ENCODE measurements around the gene DTHD1. TPM values are rescaled to one million over a fixed set of nuclear protein-coding genes. Genes with fewer than 3 reads are reported as not detected.

DTHD1 gene
- total and polyA plus RNA-seq, 2 donors (not counting 3 experiments of a cell fraction or from before 2014, with no cell fraction given): not detected

GRCh38 chr4:36338973-36339372 is 57.6 kb downstream of the DTHD1 start:
- Histone ChIP-seq H3K27me3 (ENCODE audit: control insufficient read depth in 2 of 2, insufficient read depth in 2 of 2, low read length in 2 of 2) (no peaks in the 10 kb centered on the region), H3K27ac (ENCODE audit: insufficient read depth, low read depth, low read length) (no peak overlapping the region), H3K9me3 (replicated peaks; ENCODE audit: control insufficient read depth, insufficient read depth, low read length) (no peaks in the 10 kb centered on the region), H3K79me2 (ENCODE audit: control insufficient read depth, insufficient read depth, low read length) (no peaks in the 10 kb centered on the region), H4K20me1 (replicated peaks; ENCODE audit: control insufficient read depth, extremely low read depth, insufficient read depth, low read length) (no peaks in the 10 kb centered on the region), H3K9ac (replicated peaks; ENCODE audit: extremely low read depth, insufficient read depth, low read length) (no peak overlapping the region), H3K4me2 (ENCODE audit: insufficient read depth, low read length) (no peak overlapping the region), H2AFZ (ENCODE audit: low read depth, low read length) (no peak overlapping the region), H3K9me1 (replicated peaks; ENCODE audit: control insufficient read depth, extremely low read depth, insufficient read depth, low read length) (no peaks in the 10 kb centered on the region), H3K4me1 (ENCODE audit: control insufficient read depth, extremely low read depth, insufficient read depth, low read length) (no peaks in the 10 kb centered on the region), H3K36me3 (ENCODE audit: control insufficient read depth in 2 of 2, extremely low read depth in 1 of 2, insufficient read depth in 2 of 2, low read length in 2 of 2) (no peaks in the 10 kb centered on the region), H3K4me3 (replicated peaks in 1 of 3; ENCODE audit: insufficient read depth in 1 of 3, low read depth in 1 of 3, low read length in 3 of 3) (no peak overlapping the region)
- CTCF ChIA-PET: no interaction called here
- intact Hi-C loops (cut with micrococcal nuclease): no loop called here
- BruUV-seq (replicated peaks): no TSS peak
- dilution Hi-C loops (cut with MboI; ENCODE audit: extremely low pct_ligation_motif_present, low sequenced_read_pairs): no loop called here
- POLR2A ChIA-PET: no interaction called here
- FAIRE-seq (no peak), DNase-seq (ENCODE audit: low read depth, low spot score) (no peak)
- TF ChIP-seq MYC (IDR thresholded peaks at IDR 0.05; ENCODE audit: low read depth, low read length): no peak
- no peak for TF ChIP-seq EZH2 (IDR thresholded peaks at IDR 0.05; ENCODE audit: borderline replicate concordance, low read depth, low read length, severe bottlenecking)

- Histone ChIP-seq H3K9me3 (replicated peaks; ENCODE audit: control insufficient read depth, insufficient read depth, low read length) (no peaks in the 10 kb centered on the region), H3K79me2 (ENCODE audit: control insufficient read depth, insufficient read depth, low read length) (no peaks in the 10 kb centered on the region), H3K9me1 (replicated peaks; ENCODE audit: control insufficient read depth, extremely low read depth, insufficient read depth, low read length) (no peaks in the 10 kb centered on the region), H3K4me1 (ENCODE audit: control insufficient read depth, extremely low read depth, insufficient read depth, low read length) (no peaks in the 10 kb centered on the region), H4K20me1 (replicated peaks; ENCODE audit: control insufficient read depth, extremely low read depth, insufficient read depth, low read length) (no peaks in the 10 kb centered on the region), H3K9ac (replicated peaks; ENCODE audit: extremely low read depth, insufficient read depth, low read length) (no peak overlapping the region), H3K27ac (ENCODE audit: insufficient read depth, low read depth, low read length) (no peak overlapping the region), H3K36me3 (ENCODE audit: control insufficient read depth in 2 of 2, extremely low read depth in 1 of 2, insufficient read depth in 2 of 2, low read length in 2 of 2) (no peaks in the 10 kb centered on the region), H2AFZ (ENCODE audit: low read depth, low read length) (no peak overlapping the region), H3K4me3 (replicated peaks in 1 of 3; ENCODE audit: insufficient read depth in 1 of 3, low read depth in 1 of 3, low read length in 3 of 3) (no peak overlapping the region), H3K4me2 (ENCODE audit: insufficient read depth, low read length) (no peak overlapping the region), H3K27me3 (ENCODE audit: control insufficient read depth in 2 of 2, insufficient read depth in 2 of 2, low read length in 2 of 2) (no peaks in the 10 kb centered on the region)
- ChIA-PET POLR2A (no interaction called here), CTCF (no interaction called here)
- intact Hi-C loops (cut with micrococcal nuclease) (no loop called here), dilution Hi-C loops (cut with MboI; ENCODE audit: extremely low pct_ligation_motif_present, low sequenced_read_pairs) (no loop called here)
- TF ChIP-seq FOS (IDR thresholded peaks at IDR 0.05; ENCODE audit: borderline replicate concordance, insufficient read depth, low read length) (no peak), MAX (IDR thresholded peaks at IDR 0.05; ENCODE audit: insufficient read depth, insufficient read length) (no peak), EZH2 (IDR thresholded peaks at IDR 0.05; ENCODE audit: borderline replicate concordance, low read depth, low read length, severe bottlenecking) (no peak), CTCF (IDR thresholded peaks at IDR 0.05; ENCODE audit: extremely low read depth in 1 of 2, insufficient read depth in 1 of 2, low read depth in 1 of 2, low read length in 2 of 2) (no peak), POLR2AphosphoS5 (IDR thresholded peaks at IDR 0.05; ENCODE audit: insufficient read depth, low read depth, low read length) (no peak), MYC (IDR thresholded peaks at IDR 0.05; ENCODE audit: low read depth, low read length) (no peak), GATA2 (IDR thresholded peaks at IDR 0.05; ENCODE audit: insufficient read depth, insufficient read length, low read depth, low read length) (no peak), JUN (IDR thresholded peaks at IDR 0.05; ENCODE audit: borderline replicate concordance, insufficient read depth, insufficient read length, low read depth) (no peak), POLR2A (IDR thresholded peaks at IDR 0.05; ENCODE audit: low read depth, low read length) (no peak)
- DNase-seq (ENCODE audit: low read depth, low spot score) (no peak), FAIRE-seq (no peak)
- BruUV-seq (replicated peaks): no TSS peak
Observed at GRCh38 chr4:36341936-36342335, 60.5 kb downstream of the DTHD1 start.
